Mesendoderm (in vitro differentiated cells): ENCODE results near the gene PKNOX1.
"Not testable (repeated sequence)": the region's sequence is repeated elsewhere in the genome, so short reads cannot be mapped to it uniquely, and the experiment has no call there.

Experiments used
- DNase-seq: peaks from one replicate; pipeline ENCODE4 v3.0.0; 2013
- H2AK5ac ChIP-seq: 2 replicates; pipeline ENCODE4 v1.6.1; 2013; ENCODE audit warnings: low read length, inconsistent platforms
- H2BK120ac ChIP-seq: 2 replicates; pipeline ENCODE4 v1.6.1; 2013; ENCODE audit warnings: low read depth, mild to moderate bottlenecking, low read length, moderate library complexity, mixed read lengths
- H2BK15ac ChIP-seq: replicated peaks from 2 replicates; pipeline ENCODE4 v1.6.1; 2013; ENCODE audit warnings: low read depth, mild to moderate bottlenecking, moderate library complexity
- H2BK5ac ChIP-seq: 2 replicates; pipeline ENCODE4 v1.6.1; 2013; ENCODE audit warnings: low read length, inconsistent platforms
- H3K18ac ChIP-seq: 2 replicates; pipeline ENCODE4 v1.6.1; 2013; ENCODE audit warnings: mild to moderate bottlenecking, low read length, mixed read lengths
- H3K23ac ChIP-seq: one replicate; pipeline ENCODE4 v1.6.1; 2013; ENCODE audit warnings: low read length
- H3K27ac ChIP-seq: 2 replicates; pipeline ENCODE4 v1.5.1; 2013; ENCODE audit warnings: low read depth, mild to moderate bottlenecking, inconsistent platforms, low read length, moderate library complexity
- H3K27me3 ChIP-seq: 2 replicates; pipeline ENCODE4 v1.6.1; 2013; ENCODE audit warnings: low read length, control low read depth, mild to moderate bottlenecking, inconsistent platforms; ENCODE audit not compliant: insufficient read depth, poor library complexity
- H3K36me3 ChIP-seq: 2 replicates; pipeline ENCODE4 v1.6.1; 2013; ENCODE audit warnings: low read length, inconsistent platforms; ENCODE audit not compliant: control insufficient read depth, insufficient read depth
- H3K4ac ChIP-seq: one replicate; pipeline ENCODE4 v1.6.1; 2013; ENCODE audit warnings: low read depth, mild to moderate bottlenecking, low read length, moderate library complexity
- H3K4me1 ChIP-seq: 2 replicates; pipeline ENCODE4 v1.6.1; 2013; ENCODE audit warnings: low read depth, low read length, inconsistent platforms; ENCODE audit not compliant: control insufficient read depth
- H3K4me2 ChIP-seq: 2 replicates; pipeline ENCODE4 v1.6.1; 2013; ENCODE audit warnings: low read length
- H3K4me3 ChIP-seq: 2 replicates; pipeline ENCODE4 v1.5.1; 2013; ENCODE audit warnings: mild to moderate bottlenecking, low read length
- H3K56ac ChIP-seq: one replicate; pipeline ENCODE4 v1.6.1; 2013; ENCODE audit warnings: low read length
- H3K79me1 ChIP-seq: 2 replicates; pipeline ENCODE4 v1.6.1; 2013; ENCODE audit warnings: low read length, inconsistent platforms
- H3K79me2 ChIP-seq: 2 replicates; pipeline ENCODE4 v1.6.1; 2013; ENCODE audit warnings: mild to moderate bottlenecking, low read length; ENCODE audit not compliant: control insufficient read depth, insufficient read depth
- H3K9ac ChIP-seq: 2 replicates; pipeline ENCODE4 v1.6.1; 2013; ENCODE audit warnings: low read length, inconsistent platforms
- H4K5ac ChIP-seq: one replicate; pipeline ENCODE4 v1.6.1; 2013; ENCODE audit warnings: low read length
- H4K8ac ChIP-seq: one replicate; pipeline ENCODE4 v1.6.1; 2013; ENCODE audit warnings: low read depth, mild to moderate bottlenecking, control low read depth, low read length, moderate library complexity
- WGBS: extraction: QIAGEN DNeasy Blood & Tissue Kit; methylation state at CpG from one replicate; pipeline ENCODE4 v1.1.7; 2013; ENCODE audit warnings: low lambda C conversion rate, missing lambda C conversion rate; ENCODE audit not compliant: insufficient coverage; ENCODE audit errors: extremely low coverage; 5-methylcytosine and 5-hydroxymethylcytosine counted together

PKNOX1 gene

DNA sequence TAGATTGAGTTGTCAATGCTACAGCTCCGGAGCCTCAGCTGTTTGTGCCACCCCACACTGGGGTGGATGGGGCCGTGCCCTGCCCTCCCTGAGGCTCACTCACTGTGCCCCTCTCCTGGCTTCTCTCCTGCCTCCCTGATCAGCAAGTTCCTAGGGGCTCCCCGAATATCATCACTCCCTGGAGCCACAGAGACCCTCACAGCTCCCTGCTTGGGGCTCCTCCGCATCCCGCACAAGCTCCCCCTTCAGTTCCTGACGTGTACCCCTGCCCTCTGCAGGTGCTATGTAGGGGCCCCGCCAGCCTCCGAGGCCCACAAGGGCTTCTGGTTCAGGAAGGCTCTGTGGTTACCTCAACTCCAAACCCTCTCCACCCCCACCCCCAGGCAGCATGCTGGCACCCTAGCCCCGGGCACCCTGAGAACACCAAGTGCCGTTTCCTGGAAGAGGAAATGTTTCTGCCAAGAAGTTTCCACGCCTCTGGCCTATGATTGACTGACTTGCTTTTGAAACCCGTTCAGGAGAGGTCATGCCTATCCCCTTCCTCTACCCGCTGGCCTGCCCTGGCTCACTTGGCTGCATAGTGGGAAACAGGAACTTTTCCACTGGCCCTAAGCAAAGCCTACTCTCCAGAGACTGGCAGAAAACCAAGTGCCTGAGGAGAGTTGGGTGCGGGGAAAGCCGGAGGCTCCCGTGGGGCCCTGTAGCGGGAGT lies 71.0 kb downstream of the PKNOX1 start:
- H3K9ac ChIP-seq, H2BK15ac ChIP-seq, H3K56ac ChIP-seq, H3K79me1 ChIP-seq, H4K5ac ChIP-seq, H3K36me3 ChIP-seq, H3K4me3 ChIP-seq, H3K4me2 ChIP-seq, H2BK5ac ChIP-seq, DNase-seq, H2AK5ac ChIP-seq, H3K23ac ChIP-seq, H3K4ac ChIP-seq, H2BK120ac ChIP-seq, H3K4me1 ChIP-seq, H3K79me2 ChIP-seq, H3K27ac ChIP-seq, H4K8ac ChIP-seq, H3K27me3 ChIP-seq, H3K18ac ChIP-seq: not testable (repeated sequence)
- no CpG with 5 or more reads among the region's 17 CpGs for WGBS

DNA sequence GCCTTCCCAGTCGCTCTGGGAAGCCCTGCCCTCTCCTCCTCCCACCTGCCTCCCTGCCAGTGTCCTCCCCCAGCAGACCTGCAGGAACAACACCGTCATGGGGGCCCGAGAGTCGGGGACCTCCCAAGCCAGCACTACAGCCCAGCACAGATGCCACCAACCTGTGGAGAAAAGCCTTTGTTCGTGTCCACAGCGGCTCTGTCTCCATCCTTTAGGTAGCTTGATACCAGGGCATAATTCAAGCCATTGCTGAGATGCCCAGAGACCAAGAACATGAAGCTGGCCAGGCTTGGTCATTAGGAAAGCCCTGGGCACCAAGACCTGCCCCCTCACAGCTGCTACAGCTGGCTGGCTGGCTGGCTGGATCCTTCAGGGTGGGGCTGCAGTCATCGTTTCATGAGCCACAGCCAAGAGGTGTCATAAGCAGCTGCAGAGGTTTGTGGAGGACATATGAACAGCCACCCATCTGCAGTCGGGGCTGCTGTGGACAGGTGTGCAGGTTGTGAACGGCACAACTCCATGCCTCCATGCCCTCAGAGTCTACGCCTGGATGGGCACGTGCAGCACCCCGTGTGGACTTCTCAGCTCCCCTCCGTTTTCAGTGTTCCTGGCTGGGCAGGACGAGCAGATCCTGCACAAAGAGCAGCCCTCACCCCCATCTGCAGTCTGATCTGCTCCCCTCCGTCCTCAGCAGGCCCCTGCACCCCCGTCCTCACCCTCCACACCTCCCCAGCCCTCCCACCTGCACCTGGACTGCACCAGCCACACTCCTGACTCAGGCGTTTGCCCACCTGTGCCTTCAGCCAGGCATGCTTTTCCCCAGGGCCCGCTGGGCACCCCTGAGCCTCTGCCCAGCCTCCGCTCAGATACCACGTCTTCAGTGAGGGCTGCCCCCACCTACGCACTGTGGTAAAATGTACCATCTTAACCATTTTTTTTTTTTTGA lies 71.8 kb downstream of the PKNOX1 start:
- not testable (repeated sequence) for H3K4me2 ChIP-seq, H3K79me2 ChIP-seq, H4K8ac ChIP-seq, H2BK120ac ChIP-seq, H3K79me1 ChIP-seq, H3K23ac ChIP-seq, H3K27me3 ChIP-seq, H2BK15ac ChIP-seq, H3K9ac ChIP-seq, H3K56ac ChIP-seq, H3K36me3 ChIP-seq, DNase-seq, H3K4me3 ChIP-seq, H3K27ac ChIP-seq, H3K18ac ChIP-seq, H3K4me1 ChIP-seq, H2BK5ac ChIP-seq, H4K5ac ChIP-seq, H2AK5ac ChIP-seq, H3K4ac ChIP-seq
- WGBS: no CpG with 5 or more reads among the region's 21 CpGs

GRCh38 chr21:43053112-43053511 lies 78.8 kb downstream of the PKNOX1 start:
- not testable (repeated sequence) for H3K4ac ChIP-seq, H2BK15ac ChIP-seq, H3K4me3 ChIP-seq, H3K4me1 ChIP-seq, H3K27ac ChIP-seq, H3K4me2 ChIP-seq, H2BK120ac ChIP-seq, H4K8ac ChIP-seq, H4K5ac ChIP-seq, DNase-seq, H3K9ac ChIP-seq, H2BK5ac ChIP-seq, H3K79me2 ChIP-seq, H2AK5ac ChIP-seq, H3K18ac ChIP-seq, H3K36me3 ChIP-seq, H3K79me1 ChIP-seq, H3K56ac ChIP-seq, H3K23ac ChIP-seq, H3K27me3 ChIP-seq
- no CpG with 5 or more reads among the region's 13 CpGs for WGBS

- not testable (repeated sequence) for H2BK15ac ChIP-seq, H3K36me3 ChIP-seq, H3K27me3 ChIP-seq, H4K5ac ChIP-seq, H3K23ac ChIP-seq, H3K4me3 ChIP-seq, H3K4me1 ChIP-seq, H3K9ac ChIP-seq, H3K79me2 ChIP-seq, H3K4ac ChIP-seq, H3K27ac ChIP-seq, H2BK5ac ChIP-seq, H3K4me2 ChIP-seq, H3K56ac ChIP-seq, H3K79me1 ChIP-seq, DNase-seq, H2AK5ac ChIP-seq, H3K18ac ChIP-seq, H4K8ac ChIP-seq, H2BK120ac ChIP-seq
- no CpG with 5 or more reads among the region's 28 CpGs for WGBS
Measured at GRCh38 chr21:43062955-43063664, 88.7 kb downstream of the PKNOX1 start.

GRCh38 chr21:43064265-43064917 lies 90.0 kb downstream of the PKNOX1 start:
- not testable (repeated sequence) for H3K23ac ChIP-seq, H3K79me1 ChIP-seq, H2BK120ac ChIP-seq, H3K79me2 ChIP-seq, H3K4me3 ChIP-seq, H4K8ac ChIP-seq, DNase-seq, H3K4me1 ChIP-seq, H3K4ac ChIP-seq, H2BK15ac ChIP-seq, H3K9ac ChIP-seq, H4K5ac ChIP-seq, H3K36me3 ChIP-seq, H2BK5ac ChIP-seq, H3K56ac ChIP-seq, H2AK5ac ChIP-seq, H3K4me2 ChIP-seq, H3K27ac ChIP-seq, H3K18ac ChIP-seq, H3K27me3 ChIP-seq
- no CpG with 5 or more reads among the region's 22 CpGs for WGBS
